ENCODE measurements around the gene GRIA4. TPM values are rescaled to one million over a fixed set of nuclear protein-coding genes. Genes with fewer than 3 reads are reported as not detected.
A peak's percentile ranks its signal among the peaks of the same experiment; 100 is the strongest.

The GRIA4 gene
- not detected for polyA plus RNA-seq (2012; ENCODE audit: insufficient read depth, insufficient read length)

DNA sequence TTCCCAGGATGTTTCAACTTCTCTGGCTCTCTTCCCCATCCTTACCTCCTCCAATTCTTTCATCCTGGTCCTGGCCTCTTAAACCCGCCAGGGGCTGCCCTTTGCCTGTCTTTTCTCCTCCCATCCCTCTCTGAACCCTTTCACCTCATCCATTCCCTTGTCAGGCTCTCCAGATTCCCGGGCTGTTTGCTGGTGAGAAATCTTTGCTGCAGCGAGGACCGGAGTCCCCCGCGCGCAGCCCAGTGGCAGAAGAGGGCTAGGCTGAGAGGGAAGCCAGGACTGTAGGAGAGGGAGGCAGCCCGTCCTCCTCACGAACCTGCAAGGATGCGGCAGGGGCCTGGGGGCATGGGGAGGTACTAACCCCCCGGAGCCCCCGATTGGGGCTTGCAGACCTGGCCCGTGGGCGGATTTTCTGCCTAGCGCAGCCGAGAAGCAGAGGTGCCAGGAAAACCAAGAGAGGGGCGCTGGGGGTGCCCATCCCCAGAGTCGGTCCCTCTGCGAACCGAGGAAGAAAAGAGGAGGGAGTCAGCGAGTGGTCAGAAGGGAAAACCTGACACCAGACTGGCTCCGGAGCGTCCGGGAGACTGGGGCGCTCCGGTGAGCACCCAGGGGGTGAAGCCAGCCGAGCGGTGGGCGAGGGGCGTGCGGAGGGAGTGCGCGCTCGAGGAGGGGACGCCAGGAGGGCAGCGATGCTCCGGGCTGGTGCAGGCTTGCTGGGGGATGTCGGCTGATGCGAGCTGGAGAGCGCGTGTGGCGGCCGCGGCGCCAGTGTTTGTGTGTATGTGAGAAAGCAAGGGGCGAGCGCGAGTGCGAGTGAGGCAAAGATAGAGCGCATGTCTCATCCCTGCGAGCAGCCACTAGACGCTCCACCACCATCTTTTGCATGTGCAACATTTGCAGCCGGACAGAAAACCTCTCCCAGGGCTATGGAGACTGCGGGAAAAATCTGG, at the start of gene GRIA4:
GRIA4 (plus strand) TSS at position 242 of the 950 bp plus-strand sequence. CDS start 925 bp downstream, outside the sequence.
- DNase-seq (ENCODE audit: low read depth, low spot score) = no peak
- H3K4me3 ChIP-seq (ENCODE audit: low read length) = no peak within 1 kb of the TSS

DNA sequence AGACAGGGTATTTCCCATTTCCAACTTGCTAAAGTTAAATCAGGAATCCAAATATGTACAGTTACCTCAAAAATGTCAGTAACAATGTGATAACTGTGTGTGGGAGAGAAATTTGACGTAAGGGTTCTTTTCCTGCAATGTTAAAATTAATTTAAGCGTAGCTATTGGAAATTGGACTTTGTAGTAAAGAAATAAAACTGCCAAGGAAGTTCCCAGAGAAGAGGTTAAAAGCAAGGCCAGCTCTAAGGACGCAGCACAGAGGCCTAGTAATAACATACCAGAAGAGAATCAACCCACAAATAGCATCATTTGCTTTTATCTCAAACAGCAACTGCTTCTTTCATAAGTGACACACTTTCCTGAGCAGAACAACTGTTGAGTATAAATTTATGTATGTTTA, 36.8 kb upstream of the GRIA4 start:
- no peak for DNase-seq (ENCODE audit: low read depth, low spot score)
- no peak overlapping the region for H3K4me3 ChIP-seq (ENCODE audit: low read length)

DNA sequence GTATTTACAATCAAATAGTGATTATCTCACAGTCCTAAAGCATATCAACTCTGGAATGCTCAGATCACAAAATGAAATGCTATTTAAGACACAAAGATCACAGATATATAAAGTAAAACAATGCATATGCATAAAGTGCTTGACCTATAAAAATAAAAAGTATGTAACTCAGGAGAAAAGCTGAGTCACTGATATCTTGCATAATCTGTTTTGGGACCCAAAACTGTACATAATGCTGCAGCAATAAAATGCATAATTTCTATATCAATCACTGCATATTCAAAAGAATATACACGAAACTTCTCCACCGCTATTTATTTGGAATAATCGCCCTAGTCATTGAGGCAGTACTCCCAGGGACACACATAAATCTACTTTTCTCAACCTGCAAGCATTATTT, 34.9 kb upstream of the GRIA4 start:
- DNase-seq (ENCODE audit: low read depth, low spot score) = no peak
- no peak overlapping the region for H3K4me3 ChIP-seq (ENCODE audit: low read length)

DNA sequence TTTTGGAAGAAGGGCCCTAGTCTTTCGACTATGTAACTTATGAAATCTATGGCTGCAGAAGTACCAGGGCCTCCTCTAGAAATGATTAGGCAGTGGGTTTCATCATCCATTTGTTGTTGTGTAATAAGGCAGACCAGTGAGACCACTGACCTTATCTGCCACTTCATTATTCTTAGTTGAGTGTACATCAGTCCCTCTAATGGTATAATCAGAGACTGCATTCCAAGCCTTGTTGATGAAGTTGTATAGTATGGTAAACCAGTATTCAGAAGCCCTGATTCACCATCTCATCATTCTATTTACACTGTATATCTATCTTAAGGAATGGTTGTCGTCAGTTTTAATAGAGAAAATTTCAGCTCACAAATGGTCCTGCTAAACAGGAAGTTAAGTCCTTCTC, 32.2 kb upstream of the GRIA4 start:
- H3K4me3 ChIP-seq (ENCODE audit: low read length) = no peak overlapping the region
- no peak for DNase-seq (ENCODE audit: low read depth, low spot score)

DNA sequence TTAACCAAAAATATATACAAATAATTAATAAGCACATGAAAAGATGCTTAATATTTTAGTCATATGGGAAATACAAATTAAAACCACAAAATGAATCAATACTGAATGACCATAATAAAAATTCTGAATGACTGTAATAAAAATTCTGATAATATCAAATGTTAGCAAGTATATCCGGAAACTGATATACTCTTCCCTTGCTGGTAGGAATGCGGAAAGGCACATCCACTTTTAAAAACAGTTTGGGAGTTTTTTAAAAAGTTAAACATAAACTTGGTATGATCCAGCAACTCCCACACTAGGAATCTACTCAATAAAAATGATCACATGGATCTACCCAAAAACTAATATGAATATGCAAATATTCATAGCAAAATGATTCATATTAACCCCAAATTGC, 30.8 kb upstream of the GRIA4 start:
- no peak for DNase-seq (ENCODE audit: low read depth, low spot score)

DNA sequence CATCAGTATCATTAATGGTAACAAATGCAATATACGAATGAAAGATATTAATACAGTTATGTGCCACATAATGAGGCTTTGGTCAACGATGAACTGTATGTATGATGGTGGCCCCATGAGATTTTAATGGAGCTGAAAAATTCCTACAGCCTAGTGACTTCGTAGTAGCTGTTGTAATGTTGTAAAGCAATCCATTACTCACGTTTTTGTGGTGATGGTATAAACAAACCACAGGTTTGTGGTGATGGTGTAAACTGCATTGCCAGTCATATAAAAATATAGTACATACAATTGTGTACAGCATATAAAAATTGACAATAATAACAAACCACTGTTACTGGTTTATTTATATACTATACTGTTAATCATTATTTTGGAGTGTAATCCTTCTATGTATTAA, 27.4 kb upstream of the GRIA4 start:
- no peak for DNase-seq (ENCODE audit: low read depth, low spot score)
- no peak overlapping the region for H3K4me3 ChIP-seq (ENCODE audit: low read length)

More for the DNA sequence above, 30.8 kb upstream of the GRIA4 start:
- no peak overlapping the region for H3K4me3 ChIP-seq (ENCODE audit: low read length)

DNA sequence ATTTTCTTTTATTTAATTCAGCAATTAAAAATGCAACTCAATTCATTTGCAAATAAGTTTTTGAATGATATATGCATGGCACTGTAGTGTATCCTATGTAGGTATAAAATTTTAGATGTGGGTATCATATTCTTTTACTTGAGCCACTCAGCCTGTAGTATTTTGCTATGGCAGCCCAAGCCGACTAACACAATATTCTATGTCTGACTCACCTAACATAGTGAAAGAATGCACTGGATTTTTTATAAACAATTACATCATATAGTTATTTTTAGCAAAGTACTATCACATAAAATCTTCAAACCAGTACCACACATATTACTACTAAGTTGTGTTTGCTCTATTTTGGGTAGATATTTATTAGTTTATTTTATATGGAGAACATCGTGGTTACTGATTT, 21.9 kb upstream of the GRIA4 start:
- no peak overlapping the region for H3K4me3 ChIP-seq (ENCODE audit: low read length)
- DNase-seq (ENCODE audit: low read depth, low spot score) = no peak

DNA sequence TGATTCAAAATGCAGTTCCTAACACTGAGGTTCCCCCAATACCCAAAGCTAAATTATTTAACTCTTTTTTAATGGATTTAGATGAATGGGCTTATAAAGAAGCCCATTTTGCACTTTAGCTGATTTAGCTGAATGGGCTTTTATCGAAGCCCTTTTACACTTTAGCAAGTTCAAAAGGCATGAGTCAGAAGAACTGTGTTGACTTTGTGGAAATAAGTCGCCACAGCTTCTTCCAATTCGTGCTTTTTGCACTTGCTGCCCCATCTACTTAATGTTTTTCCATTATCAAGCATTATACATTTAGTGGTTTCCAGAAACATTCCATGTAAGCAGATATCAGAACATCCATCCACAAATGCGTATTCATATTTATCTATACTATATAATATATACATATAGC, 20.5 kb upstream of the GRIA4 start:
- no peak for DNase-seq (ENCODE audit: low read depth, low spot score)
- H3K4me3 ChIP-seq (ENCODE audit: low read length) = no peak overlapping the region

DNA sequence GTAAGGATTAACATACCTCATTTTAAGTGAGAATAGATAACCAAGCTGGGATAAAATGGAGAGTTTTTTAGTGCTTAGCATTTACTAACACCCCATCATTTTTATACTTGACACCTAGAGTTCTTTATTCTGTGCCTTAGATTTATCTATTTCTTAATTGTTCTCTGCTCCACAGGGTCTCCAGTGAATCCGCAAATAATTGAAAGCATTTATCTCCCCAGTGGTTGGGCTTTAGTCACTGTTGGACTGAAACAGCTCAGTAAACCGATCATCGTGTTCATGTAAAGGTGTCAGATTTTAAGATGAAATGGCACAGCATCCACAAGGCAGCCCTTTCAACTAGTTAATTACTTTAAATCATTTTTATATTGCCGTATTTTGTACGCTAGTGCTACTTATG, 17.8 kb upstream of the GRIA4 start:
- H3K4me3 ChIP-seq (ENCODE audit: low read length) = no peak overlapping the region
- no peak for DNase-seq (ENCODE audit: low read depth, low spot score)

DNA sequence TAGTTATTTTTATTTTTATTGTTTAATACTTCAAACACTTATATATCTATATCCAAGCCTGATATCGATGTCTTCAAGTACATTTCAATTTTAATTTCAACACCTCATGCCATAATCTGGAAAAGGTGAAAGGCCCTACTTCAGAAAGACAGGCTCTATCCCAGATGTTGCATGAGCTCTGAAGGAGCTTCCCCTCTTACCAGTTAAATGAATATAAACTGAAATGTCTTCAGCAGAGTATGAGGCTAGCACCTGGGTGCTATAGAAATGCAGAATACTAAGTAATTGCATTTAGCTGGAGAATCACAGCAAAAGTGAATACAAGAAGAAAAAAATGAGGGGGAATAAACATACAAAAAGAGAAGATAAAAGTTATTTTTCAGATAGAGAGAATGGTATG, 11.5 kb upstream of the GRIA4 start:
- no peak for DNase-seq (ENCODE audit: low read depth, low spot score)
- H3K4me3 ChIP-seq (ENCODE audit: low read length) = no peak overlapping the region

DNA sequence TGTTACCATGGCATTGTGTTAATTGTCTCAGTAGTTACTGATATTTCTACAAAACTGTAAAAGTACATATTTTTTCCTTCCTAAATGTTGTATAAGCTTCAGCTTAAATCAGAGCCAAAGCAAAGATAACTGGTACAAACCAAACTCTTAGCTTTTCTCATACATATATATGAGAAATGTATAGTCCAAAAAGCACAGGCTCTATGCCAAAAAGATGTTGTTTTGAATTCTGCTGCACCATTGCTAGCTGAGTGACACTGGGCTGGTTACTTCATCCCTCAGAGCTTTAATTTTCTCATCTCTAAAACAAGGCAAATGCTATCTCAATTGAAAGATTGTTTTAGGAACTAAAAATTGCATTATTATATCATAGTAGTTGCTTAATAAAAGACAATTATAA, 6.7 kb upstream of the GRIA4 start:
- no peak overlapping the region for H3K4me3 ChIP-seq (ENCODE audit: low read length)
- no peak for DNase-seq (ENCODE audit: low read depth, low spot score)

DNA sequence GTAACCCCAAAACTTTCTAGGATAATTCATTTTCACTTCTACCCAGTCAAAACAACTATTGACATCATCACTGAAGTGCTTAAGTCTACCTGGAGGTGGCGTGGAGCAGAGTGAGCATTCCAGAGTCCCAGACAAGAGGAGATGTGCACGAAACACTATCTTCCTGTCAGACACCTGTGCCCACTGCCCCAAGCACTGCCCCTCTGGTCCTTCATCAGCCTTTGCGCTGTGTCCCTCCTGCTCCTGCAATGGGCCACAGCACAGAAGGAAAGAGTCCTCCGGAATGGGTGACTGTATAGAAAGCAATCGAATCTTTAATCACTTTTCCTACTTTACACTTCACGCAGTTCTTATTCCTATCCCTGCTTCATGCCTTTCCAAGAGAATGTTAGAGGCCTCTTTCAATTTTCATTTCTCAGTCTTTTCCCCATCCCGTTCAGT, 512 bp upstream of the GRIA4 start:
- DNase-seq (ENCODE audit: low read depth, low spot score) = peak; percentile 17

DNA sequence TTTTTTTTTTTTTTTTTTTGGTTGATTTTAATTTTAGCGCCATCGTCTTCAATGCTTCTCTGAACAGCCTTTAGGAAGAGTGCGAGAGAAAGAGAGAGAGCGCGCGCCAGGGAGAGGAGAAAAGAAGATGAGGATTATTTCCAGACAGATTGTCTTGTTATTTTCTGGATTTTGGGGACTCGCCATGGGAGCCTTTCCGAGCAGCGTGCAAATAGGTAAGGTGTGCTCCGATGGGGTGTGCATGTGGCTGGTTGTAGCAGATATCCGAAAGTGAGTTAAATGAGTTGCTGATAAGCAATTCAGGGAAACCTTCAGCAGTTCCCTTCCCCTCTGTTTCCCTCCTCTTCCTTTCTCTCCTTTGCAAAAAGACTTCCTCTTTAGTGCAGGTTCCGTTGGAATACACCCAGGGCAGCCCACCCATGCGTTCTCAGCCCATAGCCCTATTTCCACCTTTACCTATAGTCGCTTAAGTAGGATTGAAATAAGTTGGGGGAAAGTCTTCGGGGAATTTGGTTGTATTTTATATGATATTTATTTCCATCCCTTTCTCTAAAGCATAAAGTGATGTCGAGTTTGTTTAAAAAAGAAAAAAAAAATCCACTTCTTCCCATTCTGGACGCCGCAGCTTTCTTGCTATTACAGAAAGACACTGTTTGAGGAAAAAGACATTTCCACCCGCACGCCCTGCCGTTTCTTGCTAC, 1.1 kb downstream of the GRIA4 start:
- DNase-seq (ENCODE audit: low read depth, low spot score) = no peak
- H3K4me3 ChIP-seq (ENCODE audit: low read length) = no peak overlapping the region

More for the DNA sequence above, 512 bp upstream of the GRIA4 start:
- no peak overlapping the region for H3K4me3 ChIP-seq (ENCODE audit: low read length)

DNA sequence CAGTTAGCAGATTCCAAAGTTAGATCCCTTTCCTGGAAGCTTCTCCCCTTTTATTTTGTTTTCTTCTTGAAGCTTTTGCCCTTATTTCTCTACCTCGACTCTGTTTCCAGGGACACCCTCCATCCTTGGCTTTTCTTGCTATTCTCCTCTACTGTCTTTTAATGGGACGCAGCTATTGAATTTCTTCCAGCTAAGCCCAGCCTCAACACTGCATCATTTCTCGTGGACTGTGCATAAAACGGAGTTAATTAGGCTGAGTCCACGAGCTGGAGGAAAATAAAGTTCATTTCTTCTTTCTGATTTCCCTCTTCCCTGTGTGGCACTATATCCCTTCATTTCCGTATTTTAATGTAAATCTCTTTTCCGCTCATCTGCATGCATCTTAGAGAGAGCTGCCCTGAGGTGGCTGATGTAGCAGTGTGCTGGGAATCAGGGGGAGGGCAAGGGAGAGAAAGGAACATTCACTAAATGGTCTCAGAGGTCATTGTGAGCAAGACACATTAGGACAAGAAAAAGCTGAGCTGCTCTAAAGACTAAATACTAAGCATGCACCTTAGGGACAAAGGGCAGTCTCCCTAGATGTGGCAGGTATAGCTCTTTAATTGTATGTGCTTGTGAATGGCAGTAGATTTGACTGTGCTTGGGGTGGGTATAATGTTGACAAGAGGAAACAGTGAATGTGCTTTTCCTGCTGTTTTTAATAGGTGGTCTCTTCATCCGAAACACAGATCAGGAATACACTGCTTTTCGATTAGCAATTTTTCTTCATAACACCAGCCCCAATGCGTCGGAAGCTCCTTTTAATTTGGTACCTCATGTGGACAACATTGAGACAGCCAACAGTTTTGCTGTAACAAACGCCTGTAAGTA, 1.9 kb downstream of the GRIA4 start:
- no peak for DNase-seq (ENCODE audit: low read depth, low spot score)
- H3K4me3 ChIP-seq (ENCODE audit: low read length) = no peak overlapping the region

DNA sequence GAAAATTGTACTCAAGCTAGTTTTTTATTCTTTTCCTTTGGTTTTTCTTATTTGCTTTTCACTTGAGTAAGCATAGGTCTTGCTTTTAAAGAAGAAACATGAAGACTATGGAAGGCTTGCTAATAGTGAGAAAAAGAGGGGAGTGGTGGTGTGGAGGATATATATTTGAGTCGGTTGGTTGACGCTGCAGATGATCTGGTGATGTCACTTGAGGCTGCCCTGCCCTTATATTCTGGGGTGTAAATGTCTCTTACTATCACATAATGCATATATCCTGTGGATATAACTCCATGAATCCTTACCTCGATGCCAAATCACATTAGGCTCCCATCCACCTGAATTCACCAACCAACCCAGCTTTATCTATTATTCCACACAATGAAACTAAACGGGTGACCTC, 2.9 kb downstream of the GRIA4 start:
- no peak overlapping the region for H3K4me3 ChIP-seq (ENCODE audit: low read length)
- no peak for DNase-seq (ENCODE audit: low read depth, low spot score)

DNA sequence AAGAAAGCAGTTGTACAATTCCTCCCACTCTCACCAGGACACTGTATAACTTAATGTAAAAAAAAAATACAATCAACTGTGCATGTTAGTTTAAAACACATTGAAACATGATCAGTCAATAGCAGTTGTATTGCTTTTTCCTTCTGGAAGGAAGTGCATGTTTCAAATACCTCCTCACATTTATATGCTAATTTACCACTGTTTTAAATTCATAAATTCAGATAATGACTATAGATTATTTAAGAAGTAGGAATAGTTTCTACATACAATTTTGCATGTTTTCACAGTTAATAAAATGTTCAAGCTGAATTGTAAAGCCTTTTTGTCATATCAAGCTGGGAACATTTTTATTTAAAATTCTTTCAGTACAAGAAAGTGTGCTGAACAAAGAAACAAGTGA, 3.3 kb downstream of the GRIA4 start:
- no peak for DNase-seq (ENCODE audit: low read depth, low spot score)
- H3K4me3 ChIP-seq (ENCODE audit: low read length) = no peak overlapping the region

DNA sequence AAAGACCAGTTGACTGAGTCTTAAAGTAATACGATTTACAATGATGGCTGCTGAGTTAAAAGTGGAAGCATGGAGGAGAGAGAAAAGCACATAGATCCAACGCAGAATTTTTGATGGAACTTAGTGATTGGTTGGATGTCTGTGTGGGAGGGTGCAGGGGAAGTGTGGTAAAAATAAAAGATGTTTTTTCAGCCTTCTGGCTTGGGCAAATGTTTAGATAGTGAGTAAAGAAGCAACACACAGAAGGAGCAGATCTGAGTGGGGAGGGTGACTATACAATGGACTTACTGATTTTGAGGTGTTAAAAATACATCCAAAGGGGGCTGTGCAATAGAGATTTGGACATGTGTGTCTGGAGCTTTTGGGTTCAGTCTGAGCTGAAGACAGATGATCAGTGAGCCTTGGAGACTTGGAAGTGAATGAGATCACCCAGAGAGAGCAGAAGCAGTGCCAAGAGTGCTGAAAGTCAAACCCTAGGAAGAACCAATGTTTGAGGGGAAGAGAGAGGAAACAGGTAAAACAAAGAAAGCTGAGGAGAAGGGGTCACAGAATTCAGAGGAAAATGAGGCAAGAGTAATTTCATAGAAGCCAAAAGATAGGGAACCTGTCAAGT, 8.6 kb downstream of the GRIA4 start:
- H3K4me3 ChIP-seq (ENCODE audit: low read length) = no peak overlapping the region
- DNase-seq (ENCODE audit: low read depth, low spot score) = no peak

DNA sequence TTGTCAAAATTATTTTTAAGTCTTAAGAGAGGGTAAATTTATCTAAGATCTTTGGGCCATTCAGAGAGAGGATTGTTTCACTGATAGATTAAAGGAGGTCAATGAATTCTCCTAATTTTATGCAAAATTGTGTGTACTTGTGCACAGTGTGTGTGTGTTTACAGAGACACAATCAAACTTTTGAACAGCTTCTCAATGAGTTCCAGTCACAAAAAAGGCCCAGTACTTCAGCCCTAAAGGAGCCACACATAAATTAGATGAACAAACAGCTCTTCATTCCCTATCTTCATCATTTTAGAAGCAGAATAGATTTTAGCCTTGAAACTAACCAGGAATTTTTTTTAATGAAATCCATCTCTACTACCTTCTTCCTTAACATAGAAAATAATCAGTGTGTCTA, 9.7 kb downstream of the GRIA4 start:
- no peak for DNase-seq (ENCODE audit: low read depth, low spot score)
- H3K4me3 ChIP-seq (ENCODE audit: low read length) = no peak overlapping the region

DNA sequence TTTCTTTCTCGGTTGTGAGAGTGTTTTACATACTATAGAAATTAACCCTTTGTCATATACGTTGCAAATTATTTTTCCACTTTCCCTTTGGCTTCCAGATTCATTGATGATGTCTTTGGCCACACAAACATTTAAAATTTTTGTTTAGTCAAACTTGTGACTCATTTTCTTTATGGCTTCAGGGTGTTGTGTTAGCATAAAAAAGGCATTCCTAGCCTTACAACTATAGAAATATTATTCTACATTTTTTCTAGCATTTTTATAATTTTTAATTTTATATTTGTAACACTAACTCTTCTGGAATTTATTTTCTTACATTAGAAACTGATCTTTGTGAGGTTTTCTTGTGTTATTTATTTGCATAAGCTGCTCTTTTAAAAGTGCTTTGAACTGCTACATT, 12.1 kb downstream of the GRIA4 start:
- DNase-seq (ENCODE audit: low read depth, low spot score) = no peak

More for the DNA sequence above, 12.1 kb downstream of the GRIA4 start:
- no peak overlapping the region for H3K4me3 ChIP-seq (ENCODE audit: low read length)
